ENCODE measurements around the gene ITGB5.

Gene ITGB5

DNA sequence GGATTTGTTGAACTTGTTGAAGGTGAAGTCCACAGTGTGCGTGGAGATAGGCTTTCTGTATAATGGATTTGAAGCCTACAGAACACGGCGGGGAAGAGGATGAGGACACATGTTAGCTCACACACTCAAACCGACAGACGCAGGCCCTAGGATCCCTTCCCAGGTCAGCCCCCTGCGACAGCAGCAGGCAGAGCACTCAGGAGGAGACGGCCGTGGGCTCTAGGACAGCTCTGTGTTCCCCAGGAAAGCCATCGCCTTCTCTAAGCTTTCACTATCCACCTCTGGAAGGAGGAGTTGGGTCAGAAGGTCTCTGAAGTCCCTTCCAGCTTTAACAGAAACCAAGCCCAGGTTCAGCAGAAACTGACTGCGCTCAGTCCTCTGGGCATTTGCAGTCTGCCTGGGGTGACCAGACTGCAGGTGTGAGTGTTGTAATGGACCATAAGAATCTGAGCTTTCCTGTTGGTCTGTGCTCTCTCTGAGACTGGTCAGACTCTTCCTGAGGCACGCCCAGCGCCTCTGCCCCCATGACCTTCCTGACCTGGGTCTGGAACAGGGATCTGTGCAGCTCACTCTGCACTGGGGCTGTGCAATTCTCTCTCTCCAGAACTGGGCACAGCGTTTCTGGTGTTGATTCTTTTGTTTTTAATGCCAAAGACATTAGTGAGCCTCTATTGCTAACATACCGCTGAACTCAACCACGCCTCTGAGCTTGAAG, 123.4 kb downstream of the ITGB5 start:
- TF ChIP-seq POU6F1 (CRISPR knock-in tag; IDR thresholded peaks at IDR 0.05; ENCODE audit: borderline replicate concordance, low read depth) = no peak
- no peak for TF ChIP-seq ZC3H10 (CRISPR knock-in tag; IDR thresholded peaks at IDR 0.05)
- TF ChIP-seq ZNF70 (CRISPR knock-in tag; IDR thresholded peaks at IDR 0.05) = no peak
- no peak for TF ChIP-seq SNAI2 (CRISPR knock-in tag; IDR thresholded peaks at IDR 0.05)
- no peak for TF ChIP-seq CSRNP3 (CRISPR knock-in tag; IDR thresholded peaks at IDR 0.05)
- ATAC-seq = no peak

- ATAC-seq = no peak
- no peak for TF ChIP-seq ARNTL (CRISPR knock-in tag; IDR thresholded peaks at IDR 0.05; ENCODE audit: borderline replicate concordance, low read depth)
- no peak for TF ChIP-seq PPARA (CRISPR knock-in tag; IDR thresholded peaks at IDR 0.05; ENCODE audit: borderline replicate concordance)
- TF ChIP-seq GLIS3 (CRISPR knock-in tag; IDR thresholded peaks at IDR 0.05) = no peak
- TF ChIP-seq POU6F1 (CRISPR knock-in tag; IDR thresholded peaks at IDR 0.05; ENCODE audit: borderline replicate concordance, low read depth) = no peak
- no peak for TF ChIP-seq TCF4 (CRISPR knock-in tag; IDR thresholded peaks at IDR 0.05; ENCODE audit: borderline replicate concordance)
- TF ChIP-seq, protein P1, sequence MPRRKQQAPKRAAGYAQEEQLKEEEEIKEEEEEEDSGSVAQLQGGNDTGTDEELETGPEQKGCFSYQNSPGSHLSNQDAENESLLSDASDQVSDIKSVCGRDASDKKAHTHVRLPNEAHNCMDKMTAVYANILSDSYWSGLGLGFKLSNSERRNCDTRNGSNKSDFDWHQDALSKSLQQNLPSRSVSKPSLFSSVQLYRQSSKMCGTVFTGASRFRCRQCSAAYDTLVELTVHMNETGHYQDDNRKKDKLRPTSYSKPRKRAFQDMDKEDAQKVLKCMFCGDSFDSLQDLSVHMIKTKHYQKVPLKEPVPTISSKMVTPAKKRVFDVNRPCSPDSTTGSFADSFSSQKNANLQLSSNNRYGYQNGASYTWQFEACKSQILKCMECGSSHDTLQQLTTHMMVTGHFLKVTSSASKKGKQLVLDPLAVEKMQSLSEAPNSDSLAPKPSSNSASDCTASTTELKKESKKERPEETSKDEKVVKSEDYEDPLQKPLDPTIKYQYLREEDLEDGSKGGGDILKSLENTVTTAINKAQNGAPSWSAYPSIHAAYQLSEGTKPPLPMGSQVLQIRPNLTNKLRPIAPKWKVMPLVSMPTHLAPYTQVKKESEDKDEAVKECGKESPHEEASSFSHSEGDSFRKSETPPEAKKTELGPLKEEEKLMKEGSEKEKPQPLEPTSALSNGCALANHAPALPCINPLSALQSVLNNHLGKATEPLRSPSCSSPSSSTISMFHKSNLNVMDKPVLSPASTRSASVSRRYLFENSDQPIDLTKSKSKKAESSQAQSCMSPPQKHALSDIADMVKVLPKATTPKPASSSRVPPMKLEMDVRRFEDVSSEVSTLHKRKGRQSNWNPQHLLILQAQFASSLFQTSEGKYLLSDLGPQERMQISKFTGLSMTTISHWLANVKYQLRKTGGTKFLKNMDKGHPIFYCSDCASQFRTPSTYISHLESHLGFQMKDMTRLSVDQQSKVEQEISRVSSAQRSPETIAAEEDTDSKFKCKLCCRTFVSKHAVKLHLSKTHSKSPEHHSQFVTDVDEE (CRISPR knock-in tag; IDR thresholded peaks at IDR 0.05) = no peak
- no peak for TF ChIP-seq ZC3H10 (CRISPR knock-in tag; IDR thresholded peaks at IDR 0.05)
Observed at GRCh38 chr3:124763206-124763605, 124.0 kb downstream of the ITGB5 start.

DNA sequence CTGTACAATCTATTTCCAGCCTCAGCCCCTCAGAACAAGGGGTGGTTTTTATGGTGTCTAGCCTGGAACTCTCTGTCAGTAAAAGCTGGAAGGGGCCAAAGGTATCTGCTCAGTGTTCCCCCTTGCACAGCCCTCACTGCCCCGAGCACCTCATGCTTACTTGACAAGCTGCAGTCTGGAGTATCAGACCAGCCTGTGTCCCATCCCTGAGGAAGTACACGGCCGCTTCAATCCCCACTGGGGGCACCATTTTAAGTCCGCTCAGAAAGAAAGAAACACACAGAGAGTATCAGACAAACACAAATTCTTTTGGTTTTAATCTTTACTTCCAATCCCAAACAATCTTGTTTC, 124.5 kb downstream of the ITGB5 start:
- TF ChIP-seq PPARA (CRISPR knock-in tag; IDR thresholded peaks at IDR 0.05; ENCODE audit: borderline replicate concordance) (no peak), TCF4 (CRISPR knock-in tag; IDR thresholded peaks at IDR 0.05; ENCODE audit: borderline replicate concordance) (no peak), SNAI2 (CRISPR knock-in tag; IDR thresholded peaks at IDR 0.05) (no peak), ESRRG (CRISPR knock-in tag; IDR thresholded peaks at IDR 0.05) (no peak), BACH2 (CRISPR knock-in tag; IDR thresholded peaks at IDR 0.05; ENCODE audit: borderline replicate concordance) (no peak), CSDC2 (CRISPR knock-in tag; IDR thresholded peaks at IDR 0.05) (no peak), ZFP30 (CRISPR knock-in tag; IDR thresholded peaks at IDR 0.05) (no peak), RARB (CRISPR knock-in tag; IDR thresholded peaks at IDR 0.05) (no peak), CSRNP3 (CRISPR knock-in tag; IDR thresholded peaks at IDR 0.05) (no peak), ARNTL (CRISPR knock-in tag; IDR thresholded peaks at IDR 0.05; ENCODE audit: borderline replicate concordance, low read depth) (no peak), ZNF565 (CRISPR knock-in tag; conservative IDR thresholded peaks at IDR 0.05; ENCODE audit: low read depth) (no peak)
- TF ChIP-seq, protein P2, sequence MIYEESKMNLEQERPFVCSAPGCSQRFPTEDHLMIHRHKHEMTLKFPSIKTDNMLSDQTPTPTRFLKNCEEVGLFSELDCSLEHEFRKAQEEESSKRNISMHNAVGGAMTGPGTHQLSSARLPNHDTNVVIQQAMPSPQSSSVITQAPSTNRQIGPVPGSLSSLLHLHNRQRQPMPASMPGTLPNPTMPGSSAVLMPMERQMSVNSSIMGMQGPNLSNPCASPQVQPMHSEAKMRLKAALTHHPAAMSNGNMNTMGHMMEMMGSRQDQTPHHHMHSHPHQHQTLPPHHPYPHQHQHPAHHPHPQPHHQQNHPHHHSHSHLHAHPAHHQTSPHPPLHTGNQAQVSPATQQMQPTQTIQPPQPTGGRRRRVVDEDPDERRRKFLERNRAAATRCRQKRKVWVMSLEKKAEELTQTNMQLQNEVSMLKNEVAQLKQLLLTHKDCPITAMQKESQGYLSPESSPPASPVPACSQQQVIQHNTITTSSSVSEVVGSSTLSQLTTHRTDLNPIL (CRISPR knock-in tag; IDR thresholded peaks at IDR 0.05; ENCODE audit: low read depth) = no peak
- no peak for ATAC-seq

Measured in SK-N-SH treated with all-trans-retinoic acid at 6 μM for 48 hours (cell line).